Body of pancreas (tissue), 4 donors: ENCODE data around the gene LALBA.

Experiments
- POLR2A ChIP-seq, 3 donors: fragments of 450-650 bp; IDR thresholded peaks; one replicate each; pipeline ENCODE4 v1.6.1; 2016; ENCODE audit warnings: antibody characterized with exemption in 3 of 3, mild to moderate bottlenecking in 2 of 3
- TF ChIP-seq, protein P1 (sequence below), 7 experiments: fragments of 450-650 bp in 4 of 7; fragments of 200-600 bp in 3 of 7; sonication (generic) in 3 of 7; IDR thresholded peaks; one replicate each; pipeline ENCODE4 v1.5.1; 2016 to 2019; ENCODE audit warnings: antibody characterized with exemption in 7 of 7

DNA sequence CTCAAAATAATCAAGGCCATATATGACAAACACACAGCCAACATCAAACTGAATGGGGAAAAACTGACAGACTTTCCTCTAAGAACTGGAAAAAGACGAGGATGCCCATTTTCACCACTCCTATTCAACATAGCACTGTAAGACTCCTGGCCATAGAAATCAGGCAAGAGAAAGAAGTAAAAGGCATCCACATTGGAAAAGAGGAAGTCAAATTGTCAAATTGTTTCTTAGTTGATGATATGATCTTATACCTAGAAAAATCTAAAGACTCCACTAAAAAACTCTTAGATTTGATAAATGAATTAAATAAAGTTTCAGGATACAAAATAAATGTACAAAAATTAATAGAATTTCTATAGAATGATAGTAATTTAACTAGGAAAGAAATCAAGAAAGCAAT, 33.2 kb downstream of the LALBA start:
- TF ChIP-seq, protein P1, sequence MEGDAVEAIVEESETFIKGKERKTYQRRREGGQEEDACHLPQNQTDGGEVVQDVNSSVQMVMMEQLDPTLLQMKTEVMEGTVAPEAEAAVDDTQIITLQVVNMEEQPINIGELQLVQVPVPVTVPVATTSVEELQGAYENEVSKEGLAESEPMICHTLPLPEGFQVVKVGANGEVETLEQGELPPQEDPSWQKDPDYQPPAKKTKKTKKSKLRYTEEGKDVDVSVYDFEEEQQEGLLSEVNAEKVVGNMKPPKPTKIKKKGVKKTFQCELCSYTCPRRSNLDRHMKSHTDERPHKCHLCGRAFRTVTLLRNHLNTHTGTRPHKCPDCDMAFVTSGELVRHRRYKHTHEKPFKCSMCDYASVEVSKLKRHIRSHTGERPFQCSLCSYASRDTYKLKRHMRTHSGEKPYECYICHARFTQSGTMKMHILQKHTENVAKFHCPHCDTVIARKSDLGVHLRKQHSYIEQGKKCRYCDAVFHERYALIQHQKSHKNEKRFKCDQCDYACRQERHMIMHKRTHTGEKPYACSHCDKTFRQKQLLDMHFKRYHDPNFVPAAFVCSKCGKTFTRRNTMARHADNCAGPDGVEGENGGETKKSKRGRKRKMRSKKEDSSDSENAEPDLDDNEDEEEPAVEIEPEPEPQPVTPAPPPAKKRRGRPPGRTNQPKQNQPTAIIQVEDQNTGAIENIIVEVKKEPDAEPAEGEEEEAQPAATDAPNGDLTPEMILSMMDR (IDR thresholded peaks at IDR 0.05) = no peak
- TF ChIP-seq POLR2A (IDR thresholded peaks at IDR 0.05) = no peak
